ENCODE results near the gene PPP1R26. TPM values are rescaled to one million over a fixed set of nuclear protein-coding genes. Genes with fewer than 3 reads are reported as not detected.

Gene PPP1R26
- total RNA-seq, 2 experiments from 2014 or later: 0.52 to 0.67 TPM

DNA sequence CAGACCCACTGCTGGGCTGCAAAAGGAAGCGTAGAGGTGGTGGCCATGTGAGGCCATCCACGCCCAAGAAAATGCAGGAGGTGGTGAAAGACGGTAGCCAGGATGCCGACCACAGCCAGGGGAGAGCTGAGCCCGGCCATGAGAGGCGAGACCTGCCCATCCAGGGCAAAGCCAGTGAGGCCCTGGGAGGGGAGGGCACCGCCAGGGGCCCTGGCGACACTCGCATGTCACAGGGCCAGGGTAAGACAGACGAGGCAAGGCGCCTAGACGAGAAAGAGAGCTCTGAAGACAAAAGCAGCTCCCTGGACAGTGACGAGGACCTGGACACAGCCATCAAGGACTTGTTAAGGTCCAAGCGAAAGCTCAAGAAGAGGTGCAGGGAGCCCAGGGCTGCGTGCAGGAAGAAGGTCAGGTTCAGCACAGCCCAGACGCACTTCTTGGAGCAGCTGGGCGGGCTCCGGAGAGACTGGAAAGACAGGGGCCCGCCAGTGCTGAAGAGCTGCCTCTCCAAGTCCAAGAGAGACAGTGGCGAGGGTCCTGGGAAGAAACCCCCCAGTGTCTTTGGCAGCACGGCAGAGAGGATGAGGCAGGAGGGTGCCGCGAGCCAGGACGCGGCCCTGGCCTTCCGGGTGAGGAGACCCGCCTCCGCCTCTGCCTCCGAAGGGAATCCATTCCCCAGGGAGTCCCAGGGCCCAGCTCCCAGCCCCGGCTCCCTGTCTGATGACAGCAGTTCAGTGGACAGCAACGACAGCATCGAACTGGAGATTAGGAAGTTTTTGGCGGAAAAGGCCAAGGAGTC lies 6.9 kb downstream of the PPP1R26 start:
- Mint-ChIP-seq H3K36me3 (ENCODE audit: low read depth) (no peaks in the 10 kb centered on the region), H3K4me1 (no peaks in the 10 kb centered on the region), H3K27me3 (peaks cover 11% of the 10 kb centered on the region), H3K9me3 (no peaks in the 10 kb centered on the region), H3K4me3 (no peak overlapping the region), H3K27ac (no peak overlapping the region)
- ChIA-PET CTCF (no interaction called here), POLR2A (no interaction called here)
- DNase-seq: no peak

DNA sequence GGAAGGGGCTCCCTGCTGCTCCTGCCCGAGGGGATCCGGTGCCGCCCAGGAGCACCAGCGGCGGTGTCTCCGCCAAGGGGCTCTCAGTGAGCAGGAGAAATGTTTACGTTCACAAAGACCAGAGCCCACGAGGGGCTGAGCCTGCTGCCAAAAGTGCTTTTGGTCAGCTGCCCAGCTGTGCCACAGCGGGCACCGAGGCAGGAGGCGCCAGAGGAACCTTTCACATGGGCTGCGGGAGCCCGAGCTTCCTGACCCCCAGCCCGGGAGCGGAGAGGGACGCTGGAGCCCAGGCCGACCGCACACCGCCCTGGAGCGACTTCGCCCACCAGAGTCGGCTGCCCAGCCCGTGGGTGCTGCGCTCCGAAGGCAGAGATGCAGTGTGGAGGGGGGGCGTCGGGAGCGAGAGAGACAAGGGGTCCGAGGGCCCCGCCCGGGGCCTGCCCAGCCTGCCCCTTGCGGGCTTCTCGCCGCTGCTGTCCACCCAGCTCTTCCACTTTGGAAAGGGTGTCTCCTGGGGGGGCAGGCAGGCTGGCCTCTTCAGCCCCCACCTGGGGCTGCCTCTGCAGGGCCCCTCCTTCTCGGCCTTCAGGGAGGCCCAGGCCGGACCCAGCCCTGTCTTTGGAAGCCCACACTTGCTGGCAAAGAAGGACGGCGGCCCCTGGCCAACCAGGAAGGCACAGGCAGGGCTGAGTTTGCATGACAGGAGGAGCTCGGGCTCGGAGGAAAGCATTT lies 7.9 kb downstream of the PPP1R26 start:
- Mint-ChIP-seq H3K36me3 (ENCODE audit: low read depth) (no peaks in the 10 kb centered on the region), H3K27ac (no peak overlapping the region), H3K9me3 (no peaks in the 10 kb centered on the region), H3K27me3 (peaks cover 3% of the 10 kb centered on the region), H3K4me1 (no peaks in the 10 kb centered on the region), H3K4me3 (no peak overlapping the region)
- no peak for DNase-seq
- ChIA-PET CTCF (interaction anchor here (1.3 kb wide), 1 partner anchor 11 kb away, joined by 3 read pairs; no protein-coding TSS in a partner anchor), POLR2A (interaction anchor here (0.6 kb wide), 1 partner anchor 52 kb away, joined by 3 read pairs; no protein-coding TSS in a partner anchor)

DNA sequence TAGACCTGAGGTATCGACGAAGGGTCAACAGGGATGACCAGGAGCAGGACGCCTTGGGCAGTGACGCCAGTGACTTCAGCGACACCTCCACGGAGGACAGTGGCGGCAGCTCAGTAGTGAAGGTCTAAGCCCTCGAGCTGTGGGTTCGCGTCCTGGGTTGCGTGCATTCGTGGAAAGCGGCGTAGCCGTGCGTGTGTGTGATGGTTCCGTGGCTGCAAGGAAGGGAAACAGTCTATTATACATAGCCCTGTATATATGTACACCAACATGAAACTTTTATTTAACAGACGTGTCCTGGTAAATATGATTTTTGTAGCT lies 8.4 kb downstream of the PPP1R26 start:
- Mint-ChIP-seq H3K27me3 (no peaks in the 10 kb centered on the region), H3K27ac (no peak overlapping the region), H3K36me3 (ENCODE audit: low read depth) (no peaks in the 10 kb centered on the region), H3K4me3 (no peak overlapping the region), H3K9me3 (no peaks in the 10 kb centered on the region), H3K4me1 (no peaks in the 10 kb centered on the region)
- POLR2A ChIA-PET: no interaction called here
- no peak for DNase-seq
- CTCF ChIA-PET: interaction anchor here (1.3 kb wide), 1 partner anchor 11 kb away, joined by 3 read pairs; no protein-coding TSS in a partner anchor

DNA sequence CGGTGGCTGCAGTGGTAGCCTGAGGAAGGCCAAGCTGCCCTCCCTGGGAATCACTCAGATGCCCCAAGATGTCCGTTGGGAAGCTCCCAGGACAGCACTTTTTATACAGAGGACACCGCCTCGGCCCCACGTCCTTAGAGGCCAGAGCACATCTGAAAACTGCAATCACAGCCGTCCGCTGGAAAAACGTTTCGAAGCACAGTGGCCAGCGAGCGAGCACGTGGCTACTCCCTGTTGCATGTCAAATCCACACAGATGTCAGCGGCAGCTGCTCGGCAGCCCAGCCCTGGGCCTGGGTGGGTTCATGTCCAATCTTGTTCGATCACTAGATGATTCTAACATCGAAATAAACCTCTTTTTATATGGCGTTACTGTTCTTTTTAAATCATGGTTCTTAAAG lies 8.9 kb downstream of the PPP1R26 start:
- ChIA-PET POLR2A (no interaction called here), CTCF (interaction anchor here (1.3 kb wide), 1 partner anchor 12 kb away, joined by 3 read pairs; no protein-coding TSS in a partner anchor)
- no peaks in the 10 kb centered on the region for H3K36me3 Mint-ChIP-seq (ENCODE audit: low read depth)
- no peaks in the 10 kb centered on the region for H3K4me1 Mint-ChIP-seq
- DNase-seq: no peak
- H3K27me3 Mint-ChIP-seq: no peaks in the 10 kb centered on the region
- H3K27ac Mint-ChIP-seq: no peak overlapping the region
- no peak overlapping the region for H3K4me3 Mint-ChIP-seq
- no peaks in the 10 kb centered on the region for H3K9me3 Mint-ChIP-seq

DNA sequence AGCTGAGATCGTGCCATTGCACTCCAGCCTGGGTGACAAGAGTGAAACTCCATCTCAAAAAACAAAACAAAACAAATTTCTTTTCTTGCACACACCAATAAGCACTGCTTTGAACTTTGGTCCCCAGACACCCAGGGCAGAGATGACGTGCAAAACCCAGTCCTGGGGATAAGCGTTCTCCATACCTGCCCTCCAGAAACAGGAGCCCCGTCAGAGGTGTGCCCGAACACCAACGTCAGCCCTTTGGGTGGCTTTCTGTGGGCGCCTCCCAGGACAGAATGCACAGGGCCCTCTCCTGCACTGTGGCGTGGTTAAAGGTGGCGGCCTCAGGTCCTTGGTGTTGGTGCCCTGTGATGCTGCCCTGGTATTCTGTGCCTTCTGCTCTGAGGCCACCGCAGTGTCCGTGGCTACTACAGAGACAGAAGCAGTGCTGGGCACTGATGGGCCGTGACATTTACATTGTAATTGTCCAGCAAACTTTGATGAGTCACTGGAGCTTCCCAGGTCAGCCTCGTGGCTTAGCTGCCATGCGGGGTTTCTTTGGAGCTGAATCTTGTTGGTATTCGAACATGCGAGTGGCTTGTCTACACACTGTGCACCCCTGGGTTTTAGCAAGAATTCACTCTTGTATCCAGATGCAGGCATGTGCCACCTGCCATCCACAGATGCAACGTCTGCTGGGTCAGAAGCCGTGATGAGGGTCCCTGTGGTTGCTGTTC lies 9.8 kb downstream of the PPP1R26 start:
- CTCF ChIA-PET: no interaction called here
- Mint-ChIP-seq H3K4me3 (no peak overlapping the region), H3K27ac (peak overlapping the region; percentile 19), H3K9me3 (no peaks in the 10 kb centered on the region), H3K27me3 (no peaks in the 10 kb centered on the region), H3K36me3 (ENCODE audit: low read depth) (no peaks in the 10 kb centered on the region), H3K4me1 (no peaks in the 10 kb centered on the region)
- POLR2A ChIA-PET: no interaction called here
- DNase-seq: no peak

DNA sequence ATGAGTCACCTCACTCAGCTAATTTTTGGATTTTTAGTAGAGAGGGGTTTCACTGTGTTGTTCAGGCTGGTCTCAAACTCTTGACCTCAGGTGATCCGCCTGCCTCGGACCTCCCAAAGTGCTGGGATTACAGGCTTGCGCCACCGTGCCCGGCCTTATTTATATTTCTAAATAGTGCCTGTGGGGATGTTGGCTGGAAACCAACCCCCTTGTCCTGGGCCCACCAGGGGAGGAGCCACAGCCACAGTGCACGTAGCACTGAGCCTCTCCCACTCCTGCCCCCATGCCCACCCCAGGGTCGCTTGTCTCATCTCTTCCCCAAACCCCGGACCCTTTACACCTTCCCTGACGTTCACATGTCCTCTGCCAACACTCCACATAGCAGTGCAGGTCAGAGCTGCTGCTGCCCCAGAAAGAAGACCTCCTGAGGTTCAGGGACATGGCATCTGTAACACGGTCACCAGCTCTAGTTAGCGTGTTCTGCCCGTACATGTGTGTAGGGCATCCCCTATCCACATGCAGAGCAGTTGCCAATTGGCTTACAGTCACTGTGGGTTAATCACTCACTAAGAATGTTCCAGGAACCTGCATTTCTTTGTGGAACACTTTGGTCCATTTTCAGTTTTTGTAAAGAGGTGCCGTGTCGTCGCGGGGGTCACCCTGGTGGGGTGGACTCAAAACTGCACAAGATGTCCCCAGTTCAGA lies 10.7 kb downstream of the PPP1R26 start:
- H3K27me3 Mint-ChIP-seq: no peaks in the 10 kb centered on the region
- H3K27ac Mint-ChIP-seq: no peak overlapping the region
- no peak for DNase-seq
- ChIA-PET POLR2A (no interaction called here), CTCF (interaction anchor here (1.2 kb wide), 1 partner anchor 10 kb away, joined by 3 read pairs; the partner anchor contains the start of gene MRPS2)
- H3K4me3 Mint-ChIP-seq: no peak overlapping the region
- no peaks in the 10 kb centered on the region for H3K4me1 Mint-ChIP-seq
- H3K9me3 Mint-ChIP-seq: no peaks in the 10 kb centered on the region
- no peaks in the 10 kb centered on the region for H3K36me3 Mint-ChIP-seq (ENCODE audit: low read depth)

DNA sequence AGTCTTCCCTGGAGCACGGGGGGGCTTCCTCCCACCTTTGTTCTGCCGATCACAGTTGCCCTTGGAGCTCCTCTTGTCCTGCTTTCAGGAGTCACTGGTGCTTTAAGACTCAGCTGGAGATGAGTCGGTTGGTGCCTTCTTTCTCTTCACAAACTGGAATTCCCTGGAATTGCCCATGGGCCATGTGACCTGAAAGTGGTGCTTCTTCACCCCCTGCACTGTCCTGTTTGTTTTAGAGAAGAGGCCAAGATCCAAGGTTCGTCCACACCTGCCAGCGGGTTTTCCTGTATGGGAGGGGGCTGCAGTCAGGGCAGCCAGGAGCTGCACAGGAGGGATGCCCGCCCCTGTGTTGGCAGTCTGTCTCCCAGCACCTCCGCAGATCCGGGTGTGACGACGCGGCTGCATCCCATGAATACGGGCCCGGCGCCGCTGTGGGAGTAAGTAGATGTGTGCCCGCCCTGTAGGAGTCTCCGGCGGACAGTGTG lies 11.4 kb downstream of the PPP1R26 start:
- ChIA-PET CTCF (interaction anchor here (1.2 to 1.3 kb wide), 2 partner anchors 9 to 14 kb away, joined by 3 read pairs; partner anchors contain the start of gene MRPS2), POLR2A (no interaction called here)
- H3K4me3 Mint-ChIP-seq: no peak overlapping the region
- H3K27me3 Mint-ChIP-seq: no peaks in the 10 kb centered on the region
- DNase-seq: no peak
- no peaks in the 10 kb centered on the region for H3K36me3 Mint-ChIP-seq (ENCODE audit: low read depth)
- H3K9me3 Mint-ChIP-seq: no peaks in the 10 kb centered on the region
- no peaks in the 10 kb centered on the region for H3K4me1 Mint-ChIP-seq
- H3K27ac Mint-ChIP-seq: no peak overlapping the region

DNA sequence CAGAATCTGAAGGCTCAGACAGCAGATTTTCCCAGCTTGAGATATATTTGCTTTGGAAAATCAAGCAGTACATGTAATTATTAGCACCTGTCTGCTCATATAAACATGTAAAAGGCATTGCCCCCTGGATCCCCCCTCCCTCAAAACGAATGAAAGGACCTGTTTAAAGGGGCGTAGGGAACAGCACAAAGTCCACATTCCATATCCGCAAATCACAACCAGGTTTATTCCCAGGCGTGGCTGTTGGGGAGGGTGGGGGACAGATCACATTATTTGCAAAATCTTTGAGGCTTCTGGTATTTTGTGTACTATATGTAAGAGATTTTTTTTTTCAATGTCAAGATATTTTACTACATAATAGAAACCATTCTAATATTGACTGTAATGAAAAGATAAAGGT lies 12.2 kb downstream of the PPP1R26 start:
- no peaks in the 10 kb centered on the region for H3K4me1 Mint-ChIP-seq
- no peaks in the 10 kb centered on the region for H3K9me3 Mint-ChIP-seq
- no peak overlapping the region for H3K4me3 Mint-ChIP-seq
- no peaks in the 10 kb centered on the region for H3K27me3 Mint-ChIP-seq
- ChIA-PET CTCF (interaction anchor here (0.6 to 1.3 kb wide), 2 partner anchors 13 to 53 kb away, joined by 3 read pairs; no protein-coding TSS in a partner anchor), POLR2A (no interaction called here)
- H3K36me3 Mint-ChIP-seq (ENCODE audit: low read depth): no peaks in the 10 kb centered on the region
- DNase-seq: no peak
- no peak overlapping the region for H3K27ac Mint-ChIP-seq

DNA sequence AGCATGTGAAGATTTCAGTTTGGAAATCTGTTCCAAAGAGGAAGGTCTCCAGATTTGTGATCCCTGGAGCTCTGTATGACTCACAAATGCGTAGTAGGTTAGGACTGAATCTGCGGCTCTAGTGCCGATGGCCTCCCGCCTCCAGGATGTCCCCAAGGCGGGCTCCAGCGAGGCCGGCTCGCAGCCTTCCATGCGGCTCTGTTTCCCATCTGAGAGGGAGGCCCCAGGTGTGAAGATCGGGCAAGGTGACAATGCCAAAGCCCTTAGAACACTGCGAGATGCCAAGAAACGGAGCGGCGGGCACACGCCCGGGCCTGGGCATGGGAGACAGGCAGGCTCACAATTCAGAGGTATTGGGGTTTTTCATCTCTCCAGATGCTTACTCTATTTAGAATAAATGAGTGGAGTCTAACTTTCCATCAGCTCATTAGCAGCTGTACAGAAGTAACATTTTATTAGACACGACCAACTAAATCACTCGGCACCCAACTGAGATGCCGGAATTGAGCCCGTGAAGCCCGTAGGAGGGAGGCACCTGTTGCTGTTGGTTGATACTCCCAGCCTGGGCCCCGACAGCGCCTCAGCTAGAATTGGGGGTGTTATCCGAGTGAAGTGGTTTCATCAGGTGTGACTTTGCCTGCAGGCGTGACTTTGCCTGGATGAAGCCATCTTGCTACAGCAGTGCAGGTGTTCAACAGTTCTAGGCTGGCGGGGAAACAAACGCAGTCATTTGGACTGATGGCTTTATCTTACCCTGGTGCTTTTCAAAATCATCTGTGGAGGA lies 13.5 kb downstream of the PPP1R26 start:
- Mint-ChIP-seq H3K9me3 (no peaks in the 10 kb centered on the region), H3K4me1 (no peaks in the 10 kb centered on the region), H3K27me3 (no peaks in the 10 kb centered on the region), H3K36me3 (ENCODE audit: low read depth) (no peaks in the 10 kb centered on the region), H3K27ac (no peak overlapping the region), H3K4me3 (no peak overlapping the region)
- POLR2A ChIA-PET: no interaction called here
- CTCF ChIA-PET: interaction anchor here (0.7 kb wide), 1 partner anchor 369 kb away, joined by 3 read pairs; no protein-coding TSS in a partner anchor
- no peak for DNase-seq

DNA sequence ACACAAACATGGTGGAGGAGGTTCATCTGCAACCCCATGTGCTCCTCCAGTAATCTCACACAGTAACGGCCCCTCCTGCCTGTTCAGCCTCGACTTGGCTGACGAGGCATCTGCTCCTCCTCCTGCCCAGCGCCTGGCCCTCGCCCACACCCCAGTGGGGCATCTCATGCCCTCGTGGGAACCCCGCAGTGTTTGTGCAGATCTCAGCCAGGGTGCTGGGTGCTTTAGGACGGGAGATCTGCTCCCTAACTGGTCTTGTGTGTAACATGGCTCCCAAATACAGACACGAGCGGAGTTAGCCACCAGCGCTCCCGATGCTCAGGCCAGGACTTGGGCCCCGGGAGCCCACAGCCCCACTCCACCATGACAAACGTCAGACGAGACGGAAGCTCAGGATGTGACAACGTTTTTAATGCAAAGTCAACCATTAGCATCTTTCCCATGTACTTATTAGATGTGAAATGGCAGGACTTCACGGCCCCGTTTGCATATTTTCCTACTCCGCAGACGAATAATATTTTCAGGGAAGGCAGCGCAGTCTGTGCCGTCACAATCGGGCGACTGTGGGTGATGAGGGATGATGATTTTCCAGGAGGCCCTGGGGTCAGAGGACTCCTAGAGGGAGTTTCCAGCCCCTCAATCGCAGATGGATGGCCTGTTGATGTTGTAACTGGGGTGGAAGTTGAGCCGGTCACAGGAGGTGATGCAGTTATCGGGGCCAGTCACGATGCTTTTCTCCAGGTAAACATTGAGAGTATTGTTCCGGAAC lies 15.4 kb downstream of the PPP1R26 start:
- H3K27ac Mint-ChIP-seq: no peak overlapping the region
- H3K9me3 Mint-ChIP-seq: no peaks in the 10 kb centered on the region
- H3K4me1 Mint-ChIP-seq: peaks cover 6% of the 10 kb centered on the region
- ChIA-PET CTCF (no interaction called here), POLR2A (no interaction called here)
- H3K36me3 Mint-ChIP-seq (ENCODE audit: low read depth): no peaks in the 10 kb centered on the region
- H3K27me3 Mint-ChIP-seq: no peaks in the 10 kb centered on the region
- no peak for DNase-seq
- H3K4me3 Mint-ChIP-seq: no peak overlapping the region

DNA sequence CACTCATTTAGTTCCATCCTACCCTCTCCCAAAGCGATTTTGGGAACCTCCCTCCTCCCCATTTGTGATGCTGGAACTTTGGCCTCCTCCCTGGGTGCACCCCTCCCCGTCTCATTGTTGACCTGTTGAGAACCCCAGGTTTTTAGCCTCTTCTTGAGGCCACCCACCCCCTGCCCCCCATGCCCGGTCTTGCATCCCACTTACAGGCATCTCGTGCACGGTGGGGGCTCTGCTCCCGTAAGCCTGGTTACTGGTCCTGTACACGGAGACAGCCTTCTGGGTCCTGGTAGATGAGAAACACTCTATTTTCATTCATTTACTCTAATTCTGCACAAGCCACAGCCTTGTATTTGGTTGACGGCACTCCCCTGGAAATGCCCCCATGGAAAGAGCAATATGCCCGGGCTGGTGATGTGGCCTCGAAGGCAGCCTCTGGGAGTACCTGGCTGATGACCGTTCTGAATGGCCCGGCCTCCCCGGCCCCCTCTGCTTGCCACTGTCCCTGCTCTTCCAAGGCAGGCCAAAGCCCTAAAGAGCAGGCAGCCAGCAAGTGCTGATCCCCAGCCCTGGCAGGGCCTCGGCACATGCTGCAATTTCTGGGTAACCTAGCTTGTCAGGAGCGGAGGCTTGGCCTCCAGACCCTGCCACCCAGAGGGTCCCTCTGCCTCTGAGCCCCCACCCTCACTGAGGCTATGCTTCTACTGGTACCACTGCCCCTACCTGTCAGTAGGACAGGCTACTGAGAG lies 19.0 kb downstream of the PPP1R26 start:
- Mint-ChIP-seq H3K9me3 (no peaks in the 10 kb centered on the region), H3K36me3 (ENCODE audit: low read depth) (peaks cover 11% of the 10 kb centered on the region), H3K4me1 (peaks cover 19% of the 10 kb centered on the region), H3K27ac (no peak overlapping the region), H3K4me3 (peak overlapping the region; percentile 91), H3K27me3 (no peaks in the 10 kb centered on the region)
- ChIA-PET CTCF (no interaction called here), POLR2A (no interaction called here)
- no peak for DNase-seq
